Keratinocyte (primary cell): ENCODE data around the gene ACTA2. TPM values are rescaled to one million over a fixed set of nuclear protein-coding genes. Genes with fewer than 3 reads are reported as not detected.

Experiments used
- DNase-seq: peaks from one replicate; pipeline ENCODE4 v3.0.0-alpha.2; 2011; ENCODE audit warnings: low read depth, missing footprints, low spot score
- FAIRE-seq: peaks from 2 replicates; lab custom pipeline; 2011; peaks lifted over from hg19 to GRCh38; lab: Jason Lieb, UNC
- H2AFZ ChIP-seq: 2 replicates; pipeline ENCODE4 v1.6.0; 2012; ENCODE audit warnings: low read length, control low read depth, inconsistent platforms; ENCODE audit not compliant: control insufficient read depth
- H3K27ac ChIP-seq: 2 replicates; pipeline ENCODE4 v1.5.1; 2011; ENCODE audit warnings: low read length; ENCODE audit not compliant: control insufficient read depth, insufficient read depth
- H3K27me3 ChIP-seq: 3 replicates; pipeline ENCODE4 v1.6.0; 2011; ENCODE audit warnings: low read length; ENCODE audit not compliant: control insufficient read depth, insufficient read depth; ENCODE audit errors: extremely low read depth
- H3K36me3 ChIP-seq, 2 experiments: 2 replicates in 1 of 2; 3 replicates in 1 of 2; pipeline ENCODE4 v1.5.1; 2011; ENCODE audit warnings: low read length in 2 of 2, mild to moderate bottlenecking in 1 of 2; ENCODE audit not compliant: control insufficient read depth in 2 of 2, insufficient read depth in 2 of 2; ENCODE audit errors: extremely low read depth in 1 of 2
- H3K4me1 ChIP-seq: 3 replicates; pipeline ENCODE4 v1.5.1; 2011; ENCODE audit warnings: low read length; ENCODE audit not compliant: control insufficient read depth, insufficient read depth; ENCODE audit errors: extremely low read depth
- H3K4me2 ChIP-seq: 3 replicates; pipeline ENCODE4 v1.6.0; 2011; ENCODE audit warnings: low read depth, low read length; ENCODE audit not compliant: control insufficient read depth, insufficient read depth; ENCODE audit errors: extremely low read depth
- H3K4me3 ChIP-seq, 3 experiments: fragments of 200-600 bp in 1 of 3; sonication (generic) in 1 of 3; 2 replicates in 2 of 3; 3 replicates in 1 of 3; pipeline ENCODE4 v1.5.1; 2011 to 2016; ENCODE audit warnings: low read length in 3 of 3, mild to moderate bottlenecking in 3 of 3, control low read depth in 2 of 3, inconsistent platforms in 1 of 3, low read depth in 1 of 3, mixed read lengths in 1 of 3, mixed run types in 1 of 3, moderate library complexity in 1 of 3; ENCODE audit not compliant: control insufficient read depth in 2 of 3, insufficient read depth in 2 of 3; ENCODE audit errors: extremely low read depth in 1 of 3
- H3K79me2 ChIP-seq: 2 replicates; pipeline ENCODE4 v1.6.0; 2012; ENCODE audit warnings: low read length; ENCODE audit not compliant: control insufficient read depth, insufficient read depth
- H3K9ac ChIP-seq: 3 replicates; pipeline ENCODE4 v1.6.0; 2011; ENCODE audit warnings: low read length; ENCODE audit not compliant: control insufficient read depth, insufficient read depth; ENCODE audit errors: extremely low read depth
- H3K9me1 ChIP-seq: 3 replicates; pipeline ENCODE4 v1.6.0; 2011; ENCODE audit warnings: low read length; ENCODE audit not compliant: control insufficient read depth, insufficient read depth; ENCODE audit errors: extremely low read depth
- H3K9me3 ChIP-seq: 2 replicates; pipeline ENCODE4 v1.5.1; 2012; ENCODE audit warnings: low read depth, low read length; ENCODE audit not compliant: control insufficient read depth
- H4K20me1 ChIP-seq: 3 replicates; pipeline ENCODE4 v1.6.0; 2011; ENCODE audit warnings: low read length; ENCODE audit not compliant: control insufficient read depth, insufficient read depth; ENCODE audit errors: extremely low read depth
- EZH2 ChIP-seq: IDR thresholded peaks from one replicate; pipeline ENCODE4 v1.6.1; 2012; ENCODE audit warnings: inconsistent platforms, mild to moderate bottlenecking, low read length, moderate library complexity
- dilution Hi-C: fragments of 300-500 bp; cut with MboI; formaldehyde crosslinking; loops from one replicate; pipeline ENCODE4 v1.7.0; 2020; ENCODE audit warnings: low sequenced_read_pairs; ENCODE audit not compliant: extremely low pct_ligation_motif_present
- polyA plus RNA-seq, 5 experiments: library from polyadenylated mRNA; depleted of rRNA in 3 of 5; stranded (reverse) in 3 of 5; stranded (forward) in 1 of 5; unstranded in 1 of 5; fragments of >200 nt; gene quantifications; 1 replicate in 1 of 5; 2 replicates in 3 of 5; 3 replicates in 1 of 5; pipeline versions ENCODE4 v1.2.1 to v1.2.3, GENCODE V29; 2011 to 2012; ENCODE audit warnings: missing spikeins in 2 of 5, low read depth in 1 of 5, low replicate concordance in 1 of 5
- TF ChIP-seq, protein P1 (sequence below), 3 experiments: IDR thresholded peaks in 1 of 3; conservative IDR thresholded peaks in 1 of 3; optimal IDR thresholded peaks in 1 of 3; 2 replicates in 2 of 3; 3 replicates in 1 of 3; pipeline versions ENCODE3 to v1.5.1; 2011; ENCODE audit warnings: low read length in 3 of 3, mild to moderate bottlenecking in 3 of 3, moderate library complexity in 2 of 3, control low read depth in 1 of 3, inconsistent platforms in 1 of 3; ENCODE audit not compliant: insufficient read depth in 2 of 3; ENCODE audit errors: extremely low read depth in 1 of 3

Gene ACTA2
- polyA plus RNA-seq, 1 donor (not counting 4 experiments of a cell fraction or from before 2014, with no cell fraction given): 3.7 TPM

DNA sequence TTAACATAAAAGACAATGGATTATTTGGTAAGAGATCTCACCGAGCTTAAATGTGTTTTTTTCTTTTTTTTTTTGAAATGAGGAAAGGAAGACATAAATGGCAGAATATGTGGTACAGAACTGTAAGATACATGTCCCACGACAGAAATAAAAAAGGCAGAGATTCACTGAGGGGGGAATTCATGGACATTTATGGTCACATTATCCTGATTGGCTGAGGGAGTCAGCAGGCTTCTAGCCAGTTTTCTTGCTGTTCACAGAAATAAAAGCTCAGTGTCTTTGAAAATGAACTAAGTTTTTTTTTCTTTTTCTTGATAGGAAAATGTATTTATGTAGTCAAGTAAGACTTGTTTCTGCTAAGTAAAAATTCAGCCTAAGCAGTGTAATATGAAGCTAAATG lies 29.8 kb upstream of the ACTA2 start:
- no peak for DNase-seq
- Histone ChIP-seq H3K4me3 (no peak overlapping the region), H3K79me2 (no peaks in the 10 kb centered on the region), H3K36me3 (no peaks in the 10 kb centered on the region), H4K20me1 (no peaks in the 10 kb centered on the region), H3K27me3 (no peaks in the 10 kb centered on the region), H3K9ac (no peak overlapping the region), H3K4me2 (no peak overlapping the region), H3K4me1 (peaks cover 6% of the 10 kb centered on the region), H3K9me3 (no peaks in the 10 kb centered on the region), H2AFZ (no peak overlapping the region), H3K9me1 (no peaks in the 10 kb centered on the region), H3K27ac (no peak overlapping the region)
- no peak for FAIRE-seq
- no peak for TF ChIP-seq EZH2
- TF ChIP-seq, protein P1, sequence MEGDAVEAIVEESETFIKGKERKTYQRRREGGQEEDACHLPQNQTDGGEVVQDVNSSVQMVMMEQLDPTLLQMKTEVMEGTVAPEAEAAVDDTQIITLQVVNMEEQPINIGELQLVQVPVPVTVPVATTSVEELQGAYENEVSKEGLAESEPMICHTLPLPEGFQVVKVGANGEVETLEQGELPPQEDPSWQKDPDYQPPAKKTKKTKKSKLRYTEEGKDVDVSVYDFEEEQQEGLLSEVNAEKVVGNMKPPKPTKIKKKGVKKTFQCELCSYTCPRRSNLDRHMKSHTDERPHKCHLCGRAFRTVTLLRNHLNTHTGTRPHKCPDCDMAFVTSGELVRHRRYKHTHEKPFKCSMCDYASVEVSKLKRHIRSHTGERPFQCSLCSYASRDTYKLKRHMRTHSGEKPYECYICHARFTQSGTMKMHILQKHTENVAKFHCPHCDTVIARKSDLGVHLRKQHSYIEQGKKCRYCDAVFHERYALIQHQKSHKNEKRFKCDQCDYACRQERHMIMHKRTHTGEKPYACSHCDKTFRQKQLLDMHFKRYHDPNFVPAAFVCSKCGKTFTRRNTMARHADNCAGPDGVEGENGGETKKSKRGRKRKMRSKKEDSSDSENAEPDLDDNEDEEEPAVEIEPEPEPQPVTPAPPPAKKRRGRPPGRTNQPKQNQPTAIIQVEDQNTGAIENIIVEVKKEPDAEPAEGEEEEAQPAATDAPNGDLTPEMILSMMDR (optimal IDR thresholded peaks at IDR 0.05 in 1 of 3, IDR thresholded peaks at IDR 0.05 in 1 of 3, conservative IDR thresholded peaks at IDR 0.05 in 1 of 3; ENCODE audit: extremely low read depth in 1 of 3, insufficient read depth in 2 of 3, low read length in 3 of 3): no peak
- dilution Hi-C loops: no loop called here

DNA sequence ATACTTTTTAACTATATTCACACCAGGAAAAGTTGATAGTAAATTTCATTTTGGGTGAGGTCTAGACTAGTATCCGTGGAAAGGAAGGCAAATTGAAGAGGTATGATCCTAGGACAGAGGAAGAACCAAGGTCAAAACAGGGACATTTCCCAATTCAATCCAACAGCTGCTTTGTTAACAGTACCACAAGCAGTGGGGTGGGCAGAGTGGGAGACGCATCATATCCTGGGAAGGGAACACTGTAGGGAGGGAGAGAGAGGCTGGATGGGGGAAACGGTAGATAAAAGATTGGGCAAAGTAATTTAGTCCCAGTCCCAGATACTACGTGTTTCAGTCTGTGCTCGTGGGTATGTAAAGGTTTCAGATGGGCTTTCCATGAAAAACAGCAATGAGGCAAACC lies 28.9 kb upstream of the ACTA2 start:
- H3K9me3 ChIP-seq: no peaks in the 10 kb centered on the region
- TF ChIP-seq, protein P1 (optimal IDR thresholded peaks at IDR 0.05 in 1 of 3, IDR thresholded peaks at IDR 0.05 in 1 of 3, conservative IDR thresholded peaks at IDR 0.05 in 1 of 3; ENCODE audit: extremely low read depth in 1 of 3, insufficient read depth in 2 of 3, low read length in 3 of 3): no peak
- TF ChIP-seq EZH2: no peak
- no peaks in the 10 kb centered on the region for H3K27me3 ChIP-seq
- H3K4me2 ChIP-seq: no peak overlapping the region
- H4K20me1 ChIP-seq: no peaks in the 10 kb centered on the region
- FAIRE-seq: no peak
- no peak overlapping the region for H3K4me3 ChIP-seq
- H3K36me3 ChIP-seq: no peaks in the 10 kb centered on the region
- no peak overlapping the region for H3K27ac ChIP-seq
- no peak overlapping the region for H2AFZ ChIP-seq
- no peak overlapping the region for H3K9ac ChIP-seq
- dilution Hi-C loops: no loop called here
- H3K4me1 ChIP-seq: peaks cover 6% of the 10 kb centered on the region
- H3K9me1 ChIP-seq: no peaks in the 10 kb centered on the region
- H3K79me2 ChIP-seq: no peaks in the 10 kb centered on the region
- DNase-seq: no peak
